Activated CD4-positive, CD25-positive, alpha-beta regulatory T cell treated with anti-CD3 and anti-CD28 coated beads, Interleukin-2, amount 50 U/mL, for 16 hours (primary cell): ENCODE data around the gene ARHGAP10.
"Not testable (repeated sequence)": the region's sequence is repeated elsewhere in the genome, so short reads cannot be mapped to it uniquely, and the experiment has no call there.

Experiments used
- DNase-seq: peaks from one replicate; pipeline ENCODE4 v3.0.0-alpha.2; 2020; ENCODE audit warnings: low read depth, low spot score

The ARHGAP10 gene

GRCh38 chr4:148067301-148067916 is 335.5 kb downstream of the ARHGAP10 start:
- no peak for DNase-seq

- DNase-seq = no peak
Observed at GRCh38 chr4:148068065-148068911, 336.4 kb downstream of the ARHGAP10 start.

DNA sequence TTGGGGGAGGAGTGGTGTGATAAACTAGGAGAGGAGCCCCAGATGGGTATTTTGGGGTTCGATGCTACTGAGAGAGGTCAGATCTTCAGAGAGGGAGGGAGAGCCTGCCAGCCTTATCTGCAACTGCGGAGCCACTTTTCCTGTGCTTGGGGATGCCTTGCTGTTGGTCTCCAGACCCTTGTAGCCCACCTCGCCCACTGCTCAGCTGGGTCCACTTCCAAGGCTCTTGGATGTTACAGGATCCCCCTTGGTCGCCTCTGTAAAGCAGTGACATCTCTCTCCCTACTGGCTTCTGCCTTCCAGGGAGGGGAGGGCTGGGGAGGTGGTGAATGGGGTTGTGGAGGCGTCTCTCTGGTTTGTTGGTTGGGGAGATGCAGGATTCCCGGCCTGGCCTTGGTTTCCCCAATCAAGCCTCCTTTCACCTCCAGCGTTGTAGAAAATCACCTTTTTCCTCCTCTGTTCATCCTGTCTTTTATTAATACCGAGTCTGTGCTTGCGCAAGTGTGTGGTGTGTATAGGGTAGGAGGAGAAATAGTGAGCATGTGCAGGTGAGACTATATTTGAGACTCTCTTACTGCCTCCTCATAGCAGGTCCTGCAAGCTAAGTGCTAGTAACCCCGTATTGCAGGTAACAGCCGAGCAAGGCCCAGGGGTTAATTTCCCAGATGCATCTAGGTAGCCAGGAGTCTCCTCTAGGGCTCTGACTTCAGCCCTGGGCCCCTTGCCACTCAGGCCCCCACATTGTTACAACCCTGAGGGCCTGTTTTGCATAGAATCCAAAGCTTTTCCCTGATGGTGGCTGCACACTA is 337.4 kb downstream of the ARHGAP10 start:
- DNase-seq = no peak

GRCh38 chr4:148069895-148070178 is 337.9 kb downstream of the ARHGAP10 start:
- no peak for DNase-seq

GRCh38 chr4:148071009-148071408 is 339.1 kb downstream of the ARHGAP10 start:
- DNase-seq = no peak

GRCh38 chr4:148072789-148073188 is 340.9 kb downstream of the ARHGAP10 start:
- DNase-seq = no peak

DNA sequence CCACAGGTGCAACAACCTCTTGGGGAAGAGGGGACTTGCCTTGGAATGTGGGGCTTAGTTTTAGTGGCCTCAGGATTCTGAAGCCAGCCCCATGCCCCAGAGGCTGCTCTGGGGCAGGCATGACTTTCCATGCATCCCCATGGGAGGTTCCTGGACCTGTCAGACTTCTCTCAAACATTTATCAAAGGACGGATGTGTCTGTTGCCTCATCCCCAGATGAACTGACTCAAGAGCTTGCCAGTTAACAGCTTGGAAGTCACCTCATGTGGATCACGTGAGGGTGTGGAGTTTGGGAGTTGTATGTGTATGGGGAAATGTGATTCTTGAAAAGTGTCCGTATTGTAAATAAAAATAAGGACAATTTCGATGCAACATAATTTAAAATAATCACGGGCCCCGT is 341.5 kb downstream of the ARHGAP10 start:
- no peak for DNase-seq

DNA sequence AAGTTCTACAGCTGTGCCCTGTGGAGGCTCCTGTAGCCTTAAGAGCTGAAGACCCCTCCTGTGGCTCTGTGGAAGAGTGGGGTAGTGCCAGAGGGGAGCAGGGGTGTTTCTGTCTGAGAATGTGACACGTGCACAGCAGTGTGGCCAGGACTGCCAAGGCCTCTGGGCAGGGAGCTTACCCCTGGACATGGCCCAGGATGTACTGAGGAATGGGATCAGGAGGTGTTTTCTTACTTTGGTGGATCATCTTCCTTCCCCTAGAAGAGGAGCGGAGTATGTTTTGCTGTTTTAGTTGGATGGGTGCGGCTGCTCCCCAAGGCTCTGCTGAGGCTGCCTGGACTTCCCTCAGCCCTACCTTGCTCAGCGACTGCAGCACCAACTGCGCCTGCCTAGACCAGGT is 342.6 kb downstream of the ARHGAP10 start:
- DNase-seq = no peak

DNA sequence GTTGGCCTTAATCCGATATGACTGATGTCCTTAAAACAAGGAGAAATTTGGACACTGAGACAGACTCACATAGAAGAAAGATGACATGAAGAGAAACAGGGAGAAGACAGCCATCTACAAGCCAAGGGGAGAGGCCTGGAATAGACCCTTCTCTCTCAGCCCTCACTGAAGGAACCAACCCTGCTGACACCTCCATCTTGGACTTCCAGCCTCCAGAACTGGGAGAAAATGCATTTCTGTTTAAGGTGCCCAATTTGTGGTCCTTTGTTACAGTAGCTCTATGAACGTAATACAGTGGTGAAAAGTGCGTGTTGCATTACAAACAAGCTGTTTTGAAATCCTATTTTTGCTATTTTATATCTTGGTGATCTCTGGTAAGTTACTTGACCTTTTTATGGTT is 343.6 kb downstream of the ARHGAP10 start:
- no peak for DNase-seq

DNA sequence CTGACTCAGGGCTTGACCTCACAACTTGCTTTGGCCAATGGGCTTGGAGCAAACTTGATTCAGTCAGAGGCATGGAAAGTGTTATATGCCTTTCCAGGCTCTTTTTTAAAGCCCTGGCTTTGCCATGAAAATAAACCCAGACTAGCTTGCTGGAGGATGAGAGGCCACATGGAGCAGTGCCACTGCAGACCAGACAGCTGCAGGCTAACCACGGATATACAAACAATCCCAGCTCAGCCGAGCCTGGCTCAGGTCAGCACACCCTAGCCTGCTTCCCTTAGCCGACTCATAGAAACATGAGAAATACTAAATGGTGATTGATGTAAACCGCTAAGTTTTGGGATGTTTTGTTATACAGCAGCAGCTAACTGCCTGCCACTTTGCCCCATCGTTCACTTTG is 345.1 kb downstream of the ARHGAP10 start:
- DNase-seq = no peak

GRCh38 chr4:148077581-148077980 is 345.7 kb downstream of the ARHGAP10 start:
- DNase-seq = no peak

DNA sequence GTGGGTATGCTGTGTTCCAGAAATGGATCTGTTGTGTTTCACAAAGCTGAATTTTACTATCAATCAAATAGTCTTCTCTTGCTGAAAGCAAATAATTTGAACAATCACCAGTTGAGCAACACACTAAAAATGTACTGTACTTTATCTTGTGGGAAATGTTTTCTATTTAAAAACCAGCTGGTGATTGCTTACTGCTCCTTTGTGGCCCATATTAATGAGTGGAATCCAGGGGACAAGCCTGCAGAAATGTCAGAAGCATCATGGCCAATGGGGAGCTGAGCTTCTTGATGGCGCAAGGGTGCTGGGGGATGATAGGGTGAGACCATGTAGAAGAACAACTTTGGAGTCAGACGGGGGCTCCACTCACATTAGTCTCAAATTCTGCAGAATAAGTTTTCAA is 346.2 kb downstream of the ARHGAP10 start:
- no peak for DNase-seq

DNA sequence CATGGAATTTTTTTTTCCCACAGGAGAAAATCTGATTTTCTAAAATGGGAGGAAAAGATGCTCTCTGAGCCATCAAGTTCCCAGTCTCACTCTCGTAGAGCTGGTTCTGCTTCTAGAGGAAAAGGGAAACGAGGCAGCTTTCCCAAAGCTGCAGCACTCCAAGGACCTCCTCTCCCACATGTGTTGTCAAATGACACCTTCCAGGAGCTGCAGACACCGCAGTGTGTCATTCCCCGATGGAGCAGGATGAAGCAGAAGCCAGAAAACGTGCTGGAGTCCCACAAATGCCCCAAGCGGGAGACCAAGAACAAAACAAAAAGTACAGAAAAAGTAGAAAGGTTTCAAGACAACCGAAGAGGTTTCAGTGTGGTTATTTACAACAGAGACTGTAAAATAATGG is 348.1 kb downstream of the ARHGAP10 start:
- DNase-seq = no peak

DNA sequence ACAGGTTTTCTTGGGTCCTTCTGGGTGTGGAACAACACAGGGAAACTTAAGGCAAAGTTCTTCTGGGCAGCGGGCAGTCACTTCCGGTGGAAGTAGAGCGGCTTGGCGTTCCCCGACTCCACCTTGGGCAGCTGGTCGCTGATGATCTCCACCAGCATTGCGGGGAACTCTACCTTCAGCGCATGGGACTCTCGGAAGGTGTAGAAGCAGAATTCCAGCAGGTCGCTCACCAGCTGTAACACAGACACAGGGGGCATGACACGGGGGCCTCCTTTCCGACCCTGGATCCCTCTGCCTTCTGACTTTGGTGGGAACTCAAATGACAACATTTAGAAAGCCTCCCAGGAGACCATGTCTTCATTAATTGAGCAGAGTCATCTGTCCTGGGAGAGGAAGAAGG is 349.4 kb downstream of the ARHGAP10 start:
- no peak for DNase-seq

GRCh38 chr4:148081745-148082144 is 349.9 kb downstream of the ARHGAP10 start:
- DNase-seq = no peak

DNA sequence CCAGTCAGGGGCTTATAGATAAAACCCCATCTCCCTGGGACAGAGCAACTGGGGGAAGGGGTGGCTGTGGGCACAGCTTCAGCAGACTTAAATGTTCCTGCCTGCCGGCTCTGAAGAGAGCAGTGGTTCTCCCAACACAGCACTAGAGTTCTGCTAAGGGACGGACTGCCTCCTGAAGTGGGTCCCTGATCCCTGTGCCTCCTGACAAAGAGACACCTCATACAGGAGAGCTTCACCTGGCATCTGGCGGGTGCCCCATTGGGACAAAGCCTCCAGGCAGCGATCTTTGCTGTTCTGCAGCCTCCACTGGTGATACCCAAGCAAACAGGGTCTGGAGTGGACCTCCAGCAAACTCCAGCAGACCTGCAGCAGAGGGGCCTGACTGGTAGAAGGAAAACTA is 351.2 kb downstream of the ARHGAP10 start:
- not testable (repeated sequence) for DNase-seq

GRCh38 chr4:148089624-148090023 is 357.7 kb downstream of the ARHGAP10 start:
- no peak for DNase-seq

GRCh38 chr4:148090029-148090428 is 358.1 kb downstream of the ARHGAP10 start:
- no peak for DNase-seq

GRCh38 chr4:148090503-148091476 is 358.9 kb downstream of the ARHGAP10 start:
- DNase-seq = no peak

GRCh38 chr4:148091896-148092295 is 360.0 kb downstream of the ARHGAP10 start:
- no peak for DNase-seq

- no peak for DNase-seq
Observed at GRCh38 chr4:148092316-148093014, 360.6 kb downstream of the ARHGAP10 start.
